Spleen (tissue), 7 donors: ENCODE results near the gene STARD9.

Experiments used
- CTCF ChIP-seq, 11 experiments: fragments of 200-600 bp in 7 of 11; fragments of 450-650 bp in 4 of 11; sonication (generic) in 4 of 11; IDR thresholded peaks in 8 of 11; conservative IDR thresholded peaks in 3 of 11; 1 replicate in 7 of 11; 2 replicates in 4 of 11; pipeline versions ENCODE4 v1.4.0 to v1.8.0; 2016 to 2021; ENCODE audit warnings: antibody characterized with exemption in 11 of 11, inconsistent platforms in 4 of 11, mild to moderate bottlenecking in 1 of 11
- POLR2A ChIP-seq, 3 donors: fragments of 450-650 bp; IDR thresholded peaks; one replicate each; pipeline ENCODE4 v1.5.1; 2017; ENCODE audit warnings: antibody characterized with exemption in 3 of 3, mild to moderate bottlenecking in 1 of 3
- donor health status: DM: no; HTN: no; CAD: no; lungs with moderate emphysema.
- donor health status: DM: no; HTN: no; CAD: no.
- donor health status: DM: no; HTN: no; CAD: no.

DNA sequence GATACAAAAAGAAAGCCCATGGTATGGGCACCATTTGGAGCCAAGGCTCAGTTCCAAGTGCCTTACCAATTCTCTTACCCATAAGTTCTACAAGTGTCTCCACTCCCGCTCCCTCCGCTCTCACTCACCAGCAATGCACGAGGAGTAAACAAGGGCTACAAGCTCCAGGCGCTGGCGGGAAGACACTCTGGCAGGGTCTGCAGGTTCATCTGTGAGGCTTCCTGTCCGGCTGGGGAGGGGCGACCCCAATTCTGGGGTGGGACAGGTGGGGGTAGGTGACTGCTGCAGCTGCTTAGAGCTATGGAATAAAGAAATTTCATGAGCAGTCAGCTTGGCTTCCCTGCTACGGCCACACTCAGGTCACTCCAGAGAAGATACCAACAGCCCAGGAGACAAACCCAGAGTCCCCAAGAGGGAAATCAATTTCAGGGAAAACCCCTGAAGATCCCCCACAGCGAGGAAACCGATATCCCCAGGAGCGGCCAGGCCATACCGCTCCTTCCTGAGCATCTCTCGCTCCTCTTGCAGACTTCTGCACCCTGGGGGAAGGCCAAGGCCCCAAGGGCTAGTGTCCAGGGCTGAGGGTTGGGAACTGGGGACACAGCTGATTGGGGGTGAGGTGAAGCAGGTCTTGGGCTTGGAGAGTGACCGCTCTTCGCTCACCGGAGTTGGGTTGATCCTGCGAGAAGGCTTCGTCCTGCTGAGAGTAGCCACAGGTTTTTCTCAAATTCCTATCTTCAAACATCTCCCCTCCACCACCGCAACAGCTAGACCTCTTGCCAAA, 160.2 kb downstream of the STARD9 start:
- TF ChIP-seq POLR2A (IDR thresholded peaks at IDR 0.05) (no peak), CTCF (IDR thresholded peaks at IDR 0.05 in 8 of 11, conservative IDR thresholded peaks at IDR 0.05 in 3 of 11) (no peak)
